Trophoblast cell (in vitro differentiated cells and primary cell): ENCODE measurements around the gene EMILIN2.
A peak's percentile ranks its signal among the peaks of the same experiment; 100 is the strongest.

Experiments used
- DNase-seq, 2 donors: peaks; one replicate each; pipeline ENCODE4 v3.0.0-alpha.2; 2016
- H2AFZ ChIP-seq: 2 replicates; pipeline ENCODE4 v1.6.1; 2013; ENCODE audit warnings: low read length, moderate library complexity, mild to moderate bottlenecking; ENCODE audit not compliant: insufficient read depth, poor library complexity
- H2AK5ac ChIP-seq: 2 replicates; pipeline ENCODE4 v1.6.1; 2013; ENCODE audit warnings: mild to moderate bottlenecking, low read length
- H2BK120ac ChIP-seq: 2 replicates; pipeline ENCODE4 v1.6.1; 2013; ENCODE audit warnings: low read length, mild to moderate bottlenecking, moderate library complexity; ENCODE audit not compliant: insufficient read depth, poor library complexity
- H2BK12ac ChIP-seq: 2 replicates; pipeline ENCODE4 v1.6.1; 2013; ENCODE audit warnings: mild to moderate bottlenecking, low read length, moderate library complexity
- H2BK5ac ChIP-seq: 2 replicates; pipeline ENCODE4 v1.6.1; 2013; ENCODE audit warnings: low read length, low read depth, moderate library complexity, mild to moderate bottlenecking; ENCODE audit not compliant: poor library complexity
- H3K14ac ChIP-seq: 2 replicates; pipeline ENCODE4 v1.6.1; 2013; ENCODE audit warnings: mild to moderate bottlenecking, low read length
- H3K18ac ChIP-seq: 2 replicates; pipeline ENCODE4 v1.6.1; 2013; ENCODE audit warnings: mild to moderate bottlenecking, low read length
- H3K23ac ChIP-seq: 2 replicates; pipeline ENCODE4 v1.6.1; 2013; ENCODE audit warnings: low read length
- H3K27ac ChIP-seq: 2 replicates; pipeline ENCODE4 v1.5.1; 2013; ENCODE audit warnings: low read depth, mild to moderate bottlenecking, inconsistent platforms, low read length, moderate library complexity
- H3K27me3 ChIP-seq: 2 replicates; pipeline ENCODE4 v1.6.1; 2013; ENCODE audit warnings: inconsistent platforms, mild to moderate bottlenecking, low read length, moderate library complexity; ENCODE audit not compliant: insufficient read depth
- H3K36me3 ChIP-seq, 2 experiments: 1 replicate in 1 of 2; 2 replicates in 1 of 2; pipeline ENCODE4 v1.6.1; 2013; ENCODE audit warnings: low read length in 2 of 2, mild to moderate bottlenecking in 2 of 2, moderate library complexity in 1 of 2; ENCODE audit not compliant: insufficient read depth in 2 of 2, control insufficient read depth in 1 of 2
- H3K4ac ChIP-seq: 2 replicates; pipeline ENCODE4 v1.6.1; 2013; ENCODE audit warnings: low read depth, mild to moderate bottlenecking, low read length, moderate library complexity
- H3K4me1 ChIP-seq, 2 experiments: 1 replicate in 1 of 2; 2 replicates in 1 of 2; pipeline ENCODE4 v1.6.1; 2013; ENCODE audit warnings: low read length in 2 of 2, mild to moderate bottlenecking in 2 of 2, moderate library complexity in 1 of 2; ENCODE audit not compliant: insufficient read depth in 2 of 2, control insufficient read depth in 1 of 2
- H3K4me2 ChIP-seq: 2 replicates; pipeline ENCODE4 v1.6.1; 2013; ENCODE audit warnings: inconsistent platforms, mild to moderate bottlenecking, low read length, moderate library complexity
- H3K4me3 ChIP-seq: 2 replicates; pipeline ENCODE4 v1.5.1; 2013; ENCODE audit warnings: mild to moderate bottlenecking, low read depth, low read length, inconsistent platforms
- H3K79me1 ChIP-seq: one replicate; pipeline ENCODE4 v1.6.1; 2013; ENCODE audit warnings: low read length
- H3K79me2 ChIP-seq: 2 replicates; pipeline ENCODE4 v1.6.1; 2013; ENCODE audit warnings: low read length, mild to moderate bottlenecking; ENCODE audit not compliant: control insufficient read depth, insufficient read depth, poor library complexity
- H3K9ac ChIP-seq: 2 replicates; pipeline ENCODE4 v1.6.1; 2013; ENCODE audit warnings: mild to moderate bottlenecking, low read length
- H3K9me3 ChIP-seq: 2 replicates; pipeline ENCODE4 v1.6.1; 2013; ENCODE audit warnings: low read depth, mild to moderate bottlenecking, control low read depth, inconsistent platforms, low read length; ENCODE audit not compliant: insufficient read depth
- H4K12ac ChIP-seq: 2 replicates; pipeline ENCODE4 v1.6.1; 2013; ENCODE audit warnings: low read depth, mild to moderate bottlenecking, low read length, moderate library complexity
- H4K8ac ChIP-seq: 2 replicates; pipeline ENCODE4 v1.6.1; 2013; ENCODE audit warnings: low read depth, mild to moderate bottlenecking, low read length, moderate library complexity
- H4K91ac ChIP-seq: one replicate; pipeline ENCODE4 v1.6.1; 2013; ENCODE audit warnings: low read depth, mild to moderate bottlenecking, low read length, moderate library complexity
- WGBS: extraction: QIAGEN DNeasy Blood & Tissue Kit; methylation state at CpG from one replicate; pipeline ENCODE4 v1.1.7; 2013; ENCODE audit warnings: missing lambda C conversion rate; ENCODE audit not compliant: insufficient read length, insufficient coverage; ENCODE audit errors: extremely low coverage; 5-methylcytosine and 5-hydroxymethylcytosine counted together

Gene EMILIN2

GRCh38 chr18:2926528-2926927, 79.7 kb downstream of the EMILIN2 start:
- Histone ChIP-seq H4K91ac (no peak overlapping the region), H2BK120ac (no peak overlapping the region), H3K36me3 (peaks cover 21 to 45% of the 10 kb centered on the region in 2 experiments), H3K79me1 (no peaks in the 10 kb centered on the region), H2AK5ac (no peak overlapping the region), H3K9ac (no peak overlapping the region), H2AFZ (no peak overlapping the region), H4K12ac (no peak overlapping the region), H3K79me2 (no peaks in the 10 kb centered on the region), H3K4me2 (no peak overlapping the region), H3K4me1 (no peaks in the 10 kb centered on the region), H3K4me3 (no peak overlapping the region), H3K27ac (no peak overlapping the region), H3K27me3 (no peaks in the 10 kb centered on the region), H3K14ac (no peak overlapping the region), H2BK12ac (no peak overlapping the region), H2BK5ac (no peak overlapping the region), H3K18ac (no peak overlapping the region), H3K23ac (no peak overlapping the region), H3K4ac (no peak overlapping the region), H3K9me3 (peaks cover 1% of the 10 kb centered on the region), H4K8ac (no peak overlapping the region)
- WGBS, result no CpG with 5 or more reads among the region's 4 CpGs
- no peak for DNase-seq

DNA sequence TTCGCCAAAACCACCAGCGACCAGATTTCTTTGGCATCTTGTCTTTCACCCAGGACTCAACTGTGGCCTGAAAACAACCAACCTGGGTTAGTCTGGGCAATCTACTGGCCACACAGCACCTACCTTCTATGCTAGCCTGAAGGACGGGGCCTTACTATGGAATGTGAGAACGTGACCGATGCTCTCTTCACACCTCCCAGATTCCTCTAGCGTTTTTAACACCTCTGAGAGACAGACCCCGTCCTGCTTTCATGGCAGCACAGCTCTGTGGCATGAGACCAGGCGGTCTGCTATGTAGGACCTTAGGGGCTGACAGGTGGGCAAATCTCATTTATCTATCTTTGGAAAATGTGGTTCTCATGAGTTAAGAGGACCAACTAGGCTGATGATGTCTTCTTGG, 80.9 kb downstream of the EMILIN2 start:
- no peak overlapping the region for H3K18ac ChIP-seq
- H3K4ac ChIP-seq, result no peak overlapping the region
- no peak overlapping the region for H2BK12ac ChIP-seq
- H4K8ac ChIP-seq, result no peak overlapping the region
- no peaks in the 10 kb centered on the region for H3K4me1 ChIP-seq
- H3K23ac ChIP-seq, result no peak overlapping the region
- no peak overlapping the region for H3K4me3 ChIP-seq
- no peak overlapping the region for H3K14ac ChIP-seq
- H3K9ac ChIP-seq, result no peak overlapping the region
- no peak overlapping the region for H3K4me2 ChIP-seq
- H3K36me3 ChIP-seq, result peaks cover 22 to 45% of the 10 kb centered on the region in 2 experiments
- H4K91ac ChIP-seq, result no peak overlapping the region
- no peak overlapping the region for H2BK5ac ChIP-seq
- no peak overlapping the region for H4K12ac ChIP-seq
- no peaks in the 10 kb centered on the region for H3K79me2 ChIP-seq
- H3K79me1 ChIP-seq, result no peaks in the 10 kb centered on the region
- no peaks in the 10 kb centered on the region for H3K27me3 ChIP-seq
- no peak overlapping the region for H2BK120ac ChIP-seq
- no peak overlapping the region for H2AK5ac ChIP-seq
- peaks cover 1% of the 10 kb centered on the region for H3K9me3 ChIP-seq
- H2AFZ ChIP-seq, result no peak overlapping the region
- DNase-seq, result no peak
- no peak overlapping the region for H3K27ac ChIP-seq
- WGBS, result no CpG with 5 or more reads among the region's 8 CpGs

DNA sequence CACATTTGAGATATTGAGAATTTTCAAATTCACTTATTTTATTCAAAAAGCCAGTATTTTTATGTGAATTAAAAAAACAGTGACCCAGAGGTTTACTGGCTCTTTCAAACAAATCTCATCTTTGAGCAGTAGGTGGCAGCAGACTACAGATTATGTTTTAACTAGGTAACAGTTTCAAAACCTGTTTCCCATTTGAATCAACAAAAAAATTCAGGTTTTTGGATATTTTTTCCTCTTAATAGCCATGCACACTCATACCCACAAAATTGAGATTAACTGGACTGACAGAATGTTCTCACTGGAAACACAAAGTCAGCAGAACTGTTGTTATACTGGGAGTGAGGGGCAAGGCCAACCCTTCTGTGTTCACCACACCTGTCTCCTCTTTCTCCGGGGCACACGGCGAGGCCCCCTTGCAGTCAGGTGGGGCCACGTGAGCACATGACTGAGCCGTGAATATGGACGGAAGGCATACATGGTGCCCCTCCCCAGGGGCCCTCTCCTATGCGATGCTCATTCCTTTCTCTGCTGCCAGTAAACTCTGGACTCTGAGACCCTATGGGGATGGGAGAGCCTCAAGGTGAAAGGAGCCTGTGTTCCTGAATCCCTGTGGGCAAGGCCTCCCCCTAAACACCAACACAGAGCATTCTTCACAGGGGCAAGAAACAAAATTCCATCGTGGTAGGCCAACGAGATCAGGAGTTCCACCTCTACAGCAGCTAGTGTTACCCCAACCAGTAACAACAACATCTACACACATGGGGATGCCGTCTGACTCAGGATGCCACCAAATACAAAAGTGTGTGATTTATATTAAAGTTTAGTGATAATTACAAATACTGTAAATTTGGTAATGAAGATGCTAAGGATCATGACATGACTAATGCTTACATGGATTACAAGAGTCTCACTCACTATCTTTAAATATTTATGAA, 85.7 kb downstream of the EMILIN2 start:
- H4K12ac ChIP-seq, result no peak overlapping the region
- no peak overlapping the region for H3K4me2 ChIP-seq
- no peaks in the 10 kb centered on the region for H3K27me3 ChIP-seq
- H3K14ac ChIP-seq, result no peak overlapping the region
- peak; percentile 43 to 88 for DNase-seq
- peaks cover 1% of the 10 kb centered on the region for H3K9me3 ChIP-seq
- H3K4ac ChIP-seq, result no peak overlapping the region
- no peak overlapping the region for H2AFZ ChIP-seq
- H4K8ac ChIP-seq, result no peak overlapping the region
- no peaks in the 10 kb centered on the region for H3K4me1 ChIP-seq
- H2AK5ac ChIP-seq, result no peak overlapping the region
- H4K91ac ChIP-seq, result no peak overlapping the region
- no peak overlapping the region for H3K18ac ChIP-seq
- H3K79me2 ChIP-seq, result no peaks in the 10 kb centered on the region
- H2BK5ac ChIP-seq, result no peak overlapping the region
- H3K4me3 ChIP-seq, result no peak overlapping the region
- H3K23ac ChIP-seq, result no peak overlapping the region
- no peak overlapping the region for H2BK120ac ChIP-seq
- H3K79me1 ChIP-seq, result no peaks in the 10 kb centered on the region
- no peak overlapping the region for H3K27ac ChIP-seq
- H3K9ac ChIP-seq, result no peak overlapping the region
- peaks cover 12 to 27% of the 10 kb centered on the region in 2 experiments for H3K36me3 ChIP-seq
- H2BK12ac ChIP-seq, result no peak overlapping the region
- WGBS, result no CpG with 5 or more reads among the region's 10 CpGs

GRCh38 chr18:2933995-2934394, 87.2 kb downstream of the EMILIN2 start:
- H4K12ac ChIP-seq, result no peak overlapping the region
- H2BK120ac ChIP-seq, result no peak overlapping the region
- no CpG with 5 or more reads among the region's 3 CpGs for WGBS
- no peak overlapping the region for H3K9ac ChIP-seq
- H3K27me3 ChIP-seq, result no peaks in the 10 kb centered on the region
- H3K9me3 ChIP-seq, result peaks cover 1% of the 10 kb centered on the region
- no peak overlapping the region for H3K4ac ChIP-seq
- no peak overlapping the region for H4K8ac ChIP-seq
- H2AFZ ChIP-seq, result no peak overlapping the region
- H2BK12ac ChIP-seq, result no peak overlapping the region
- H3K4me1 ChIP-seq, result no peaks in the 10 kb centered on the region
- H2BK5ac ChIP-seq, result no peak overlapping the region
- H3K36me3 ChIP-seq, result peaks cover 13 to 29% of the 10 kb centered on the region in 2 experiments
- no peak overlapping the region for H3K4me3 ChIP-seq
- H3K23ac ChIP-seq, result no peak overlapping the region
- H3K14ac ChIP-seq, result no peak overlapping the region
- H3K79me2 ChIP-seq, result no peaks in the 10 kb centered on the region
- DNase-seq, result no peak
- no peak overlapping the region for H2AK5ac ChIP-seq
- H4K91ac ChIP-seq, result no peak overlapping the region
- no peaks in the 10 kb centered on the region for H3K79me1 ChIP-seq
- H3K4me2 ChIP-seq, result no peak overlapping the region
- no peak overlapping the region for H3K27ac ChIP-seq
- no peak overlapping the region for H3K18ac ChIP-seq
